GM11168 (cell line): Measurements from ENCODE around the gene MAPK4.
"Not testable (repeated sequence)": the region's sequence is repeated elsewhere in the genome, so short reads cannot be mapped to it uniquely, and the experiment has no call there.

Experiments
- in situ Hi-C: fragments of 300-500 bp; cut with MboI; formaldehyde crosslinking; loops from one replicate; pipeline ENCODE4 v1.12.0; 2022; ENCODE audit warnings: low sequenced_read_pairs; ENCODE audit not compliant: unreplicated experiment

MAPK4 gene

GRCh38 chr18:50674307-50674980 lies 114.6 kb downstream of the MAPK4 start:
- in situ Hi-C loops: no loop called here

- in situ Hi-C loops: no loop called here
Observed at GRCh38 chr18:50675043-50675442, 115.2 kb downstream of the MAPK4 start.

- in situ Hi-C loops: no loop called here
Observed at GRCh38 chr18:50678651-50679050, 118.8 kb downstream of the MAPK4 start.

- in situ Hi-C loops: no loop called here
Observed at GRCh38 chr18:50679056-50679455, 119.2 kb downstream of the MAPK4 start.

- in situ Hi-C loops: no loop called here
Observed at GRCh38 chr18:50679656-50680055, 119.8 kb downstream of the MAPK4 start.

- in situ Hi-C loops: no loop called here
Observed at GRCh38 chr18:50680966-50681365, 121.1 kb downstream of the MAPK4 start.

GRCh38 chr18:50682852-50683251 lies 123.0 kb downstream of the MAPK4 start:
- in situ Hi-C loops: no loop called here

GRCh38 chr18:50686409-50686808 lies 126.5 kb downstream of the MAPK4 start:
- in situ Hi-C loops: no loop called here

GRCh38 chr18:50687491-50687890 lies 127.6 kb downstream of the MAPK4 start:
- in situ Hi-C loops: no loop called here

GRCh38 chr18:50689578-50689977 lies 129.7 kb downstream of the MAPK4 start:
- in situ Hi-C loops: no loop called here

GRCh38 chr18:50694147-50694546 lies 134.3 kb downstream of the MAPK4 start:
- in situ Hi-C loops: no loop called here

GRCh38 chr18:50695431-50696176 lies 135.7 kb downstream of the MAPK4 start:
- in situ Hi-C loops: no loop called here

GRCh38 chr18:50696436-50696835 lies 136.5 kb downstream of the MAPK4 start:
- in situ Hi-C loops: no loop called here

GRCh38 chr18:50696929-50697328 lies 137.0 kb downstream of the MAPK4 start:
- in situ Hi-C loops: no loop called here

- in situ Hi-C loops: no loop called here
Observed at GRCh38 chr18:50697509-50697908, 137.6 kb downstream of the MAPK4 start.

GRCh38 chr18:50700245-50701165 lies 140.6 kb downstream of the MAPK4 start:
- in situ Hi-C loops: no loop called here

- in situ Hi-C loops: no loop called here
Observed at GRCh38 chr18:50704357-50704940, 144.6 kb downstream of the MAPK4 start.

- in situ Hi-C loops: no loop called here
Observed at GRCh38 chr18:50706199-50706598, 146.3 kb downstream of the MAPK4 start.

- in situ Hi-C loops: no loop called here
Observed at GRCh38 chr18:50706651-50707050, 146.8 kb downstream of the MAPK4 start.

GRCh38 chr18:50707297-50707696 lies 147.4 kb downstream of the MAPK4 start:
- in situ Hi-C loops: not testable (repeated sequence)
